Chondrocyte (in vitro differentiated cells): Measurements from ENCODE around the gene CLCN4. TPM values are rescaled to one million over a fixed set of nuclear protein-coding genes. Genes with fewer than 3 reads are reported as not detected.

Experiments
- DNase-seq: peaks from one replicate; pipeline ENCODE4 v3.0.0; 2021; ENCODE audit warnings: mixed read lengths, low spot score
- H3K27ac Mint-ChIP-seq: one replicate; pipeline ENCODE4 v1.8.0; 2021; ENCODE audit warnings: mild to moderate bottlenecking, moderate library complexity, mixed read lengths; ENCODE audit not compliant: unreplicated experiment
- H3K27me3 Mint-ChIP-seq: 2 replicates; pipeline ENCODE4 v1.8.0; 2021; ENCODE audit warnings: low read depth, mixed read lengths
- H3K36me3 Mint-ChIP-seq: 2 replicates; pipeline ENCODE4 v1.8.0; 2021; ENCODE audit warnings: low read depth, mixed read lengths
- H3K4me1 Mint-ChIP-seq: 2 replicates; pipeline ENCODE4 v1.8.0; 2021; ENCODE audit warnings: low read depth, mild to moderate bottlenecking, mixed read lengths
- H3K4me3 Mint-ChIP-seq: one replicate; pipeline ENCODE4 v1.8.0; 2021; ENCODE audit warnings: mild to moderate bottlenecking, moderate library complexity, mixed read lengths; ENCODE audit not compliant: unreplicated experiment
- H3K9me3 Mint-ChIP-seq: 2 replicates; pipeline ENCODE4 v1.8.0; 2021; ENCODE audit warnings: low read depth, mixed read lengths
- CTCF ChIP-seq: fragments of 200-600 bp; sonication (generic); IDR thresholded peaks from 2 replicates; pipeline ENCODE4 v1.5.0; 2021; ENCODE audit warnings: antibody characterized with exemption, mild to moderate bottlenecking, moderate library complexity
- total RNA-seq: library from RNA; stranded (reverse); gene quantifications from 3 replicates; pipeline ENCODE4 v1.2.1, GENCODE V29; 2021

The CLCN4 gene
- total RNA-seq, 1 donor from 2014 or later: 2.2 TPM

GRCh38 chrX:10245886-10246285 is 89.1 kb downstream of the CLCN4 start:
- H3K4me1 Mint-ChIP-seq: peaks cover 4% of the 10 kb centered on the region
- H3K27ac Mint-ChIP-seq: no peak overlapping the region
- H3K9me3 Mint-ChIP-seq: peaks cover 12% of the 10 kb centered on the region
- peaks cover 2% of the 10 kb centered on the region for H3K36me3 Mint-ChIP-seq
- H3K27me3 Mint-ChIP-seq: no peaks in the 10 kb centered on the region
- no peak overlapping the region for H3K4me3 Mint-ChIP-seq
- DNase-seq: no peak
- no peak for TF ChIP-seq CTCF

DNA sequence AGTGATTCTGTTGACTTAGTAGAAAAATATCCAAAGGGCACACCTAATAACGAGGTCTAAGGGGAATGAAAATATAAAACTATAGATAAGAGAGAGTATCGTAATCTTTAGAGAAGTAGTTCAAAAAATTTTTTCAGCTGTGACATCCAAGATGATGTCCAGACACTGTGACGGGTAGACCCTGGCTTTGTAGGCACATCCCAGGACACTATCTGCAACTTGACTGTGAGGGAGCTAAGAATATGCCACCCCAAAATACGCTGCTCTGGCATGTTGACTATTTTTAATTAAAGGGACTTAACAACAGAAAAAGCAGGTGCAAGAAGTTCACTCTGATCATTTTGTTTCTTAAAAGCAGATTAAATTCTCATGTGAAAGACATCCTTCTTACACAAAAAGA is 89.5 kb downstream of the CLCN4 start:
- peaks cover 12% of the 10 kb centered on the region for H3K9me3 Mint-ChIP-seq
- peaks cover under 1% of the 10 kb centered on the region for H3K4me1 Mint-ChIP-seq
- no peaks in the 10 kb centered on the region for H3K27me3 Mint-ChIP-seq
- DNase-seq: no peak
- no peak overlapping the region for H3K27ac Mint-ChIP-seq
- peaks cover 2% of the 10 kb centered on the region for H3K36me3 Mint-ChIP-seq
- no peak overlapping the region for H3K4me3 Mint-ChIP-seq
- TF ChIP-seq CTCF: no peak

DNA sequence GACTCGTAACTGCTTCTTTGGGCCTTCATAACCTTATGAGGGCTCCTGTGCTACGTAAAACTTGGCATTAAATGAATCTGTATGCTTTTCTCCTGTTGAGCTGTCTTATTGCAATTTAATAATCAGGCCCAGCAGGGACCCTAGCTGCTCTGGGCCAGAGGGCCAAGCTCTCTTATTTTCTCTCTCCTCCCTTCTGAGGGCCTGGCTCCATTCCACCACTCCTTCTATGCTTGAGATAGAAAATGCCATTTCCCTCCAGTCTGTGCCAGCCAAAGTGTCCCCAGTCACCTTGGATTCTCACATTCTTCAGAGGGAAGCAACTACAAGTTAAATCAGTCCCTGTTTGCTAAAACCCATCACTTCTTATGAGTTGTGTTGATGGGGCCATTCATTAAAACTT is 90.1 kb downstream of the CLCN4 start:
- H3K27me3 Mint-ChIP-seq: no peaks in the 10 kb centered on the region
- no peak for DNase-seq
- no peaks in the 10 kb centered on the region for H3K4me1 Mint-ChIP-seq
- peaks cover 3% of the 10 kb centered on the region for H3K36me3 Mint-ChIP-seq
- TF ChIP-seq CTCF: no peak
- no peak overlapping the region for H3K4me3 Mint-ChIP-seq
- H3K27ac Mint-ChIP-seq: no peak overlapping the region
- peaks cover 12% of the 10 kb centered on the region for H3K9me3 Mint-ChIP-seq

DNA sequence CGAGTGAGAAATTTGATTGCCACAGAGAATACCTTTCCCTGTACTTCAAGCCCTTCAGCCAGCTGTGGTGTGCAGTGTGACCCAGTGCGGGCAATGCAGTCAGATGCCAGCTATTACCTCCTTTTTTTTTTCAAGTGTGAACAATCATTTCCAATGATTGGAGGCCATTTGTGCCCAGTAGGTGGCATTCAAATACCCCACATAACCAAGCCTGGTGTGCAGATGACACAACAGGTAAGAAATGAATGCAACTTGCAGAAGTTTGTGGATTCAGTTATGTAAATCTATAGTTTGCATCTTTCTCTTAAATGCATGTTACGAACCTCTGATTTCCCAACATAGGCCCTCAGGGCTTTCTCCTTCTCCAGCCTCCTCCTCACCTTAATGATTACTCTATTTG is 98.0 kb downstream of the CLCN4 start:
- peaks cover 18% of the 10 kb centered on the region for H3K9me3 Mint-ChIP-seq
- H3K4me3 Mint-ChIP-seq: no peak overlapping the region
- H3K27ac Mint-ChIP-seq: no peak overlapping the region
- H3K36me3 Mint-ChIP-seq: peaks cover 1% of the 10 kb centered on the region
- no peaks in the 10 kb centered on the region for H3K27me3 Mint-ChIP-seq
- DNase-seq: no peak
- peak; percentile 66 for TF ChIP-seq CTCF
- H3K4me1 Mint-ChIP-seq: peaks cover 8% of the 10 kb centered on the region

GRCh38 chrX:10259716-10260115 is 102.9 kb downstream of the CLCN4 start:
- Mint-ChIP-seq H3K4me1 (peaks cover 11% of the 10 kb centered on the region), H3K36me3 (no peaks in the 10 kb centered on the region), H3K27me3 (no peaks in the 10 kb centered on the region), H3K4me3 (no peak overlapping the region), H3K27ac (peak overlapping the region; percentile 20), H3K9me3 (peaks cover 24% of the 10 kb centered on the region)
- TF ChIP-seq CTCF: no peak
- DNase-seq: no peak
